ENCODE measurements around the gene IQSEC1.

- TF ChIP-seq POLR2A (IDR thresholded peaks at IDR 0.05) (no peak), CTCF (IDR thresholded peaks at IDR 0.05) (no peak)
Observed at GRCh38 chr3:12988728-12989454, 84.3 kb downstream of the IQSEC1 start.

Data from lower leg skin (tissue), 3 donors.